Activated CD8-positive, alpha-beta memory T cell treated with anti-CD3 and anti-CD28 coated beads for 24 hours (primary cell): ENCODE results near the gene LURAP1L.

Source experiments
- DNase-seq: peaks from one replicate; pipeline ENCODE4 v3.0.0-alpha.2; 2020

LURAP1L gene

DNA sequence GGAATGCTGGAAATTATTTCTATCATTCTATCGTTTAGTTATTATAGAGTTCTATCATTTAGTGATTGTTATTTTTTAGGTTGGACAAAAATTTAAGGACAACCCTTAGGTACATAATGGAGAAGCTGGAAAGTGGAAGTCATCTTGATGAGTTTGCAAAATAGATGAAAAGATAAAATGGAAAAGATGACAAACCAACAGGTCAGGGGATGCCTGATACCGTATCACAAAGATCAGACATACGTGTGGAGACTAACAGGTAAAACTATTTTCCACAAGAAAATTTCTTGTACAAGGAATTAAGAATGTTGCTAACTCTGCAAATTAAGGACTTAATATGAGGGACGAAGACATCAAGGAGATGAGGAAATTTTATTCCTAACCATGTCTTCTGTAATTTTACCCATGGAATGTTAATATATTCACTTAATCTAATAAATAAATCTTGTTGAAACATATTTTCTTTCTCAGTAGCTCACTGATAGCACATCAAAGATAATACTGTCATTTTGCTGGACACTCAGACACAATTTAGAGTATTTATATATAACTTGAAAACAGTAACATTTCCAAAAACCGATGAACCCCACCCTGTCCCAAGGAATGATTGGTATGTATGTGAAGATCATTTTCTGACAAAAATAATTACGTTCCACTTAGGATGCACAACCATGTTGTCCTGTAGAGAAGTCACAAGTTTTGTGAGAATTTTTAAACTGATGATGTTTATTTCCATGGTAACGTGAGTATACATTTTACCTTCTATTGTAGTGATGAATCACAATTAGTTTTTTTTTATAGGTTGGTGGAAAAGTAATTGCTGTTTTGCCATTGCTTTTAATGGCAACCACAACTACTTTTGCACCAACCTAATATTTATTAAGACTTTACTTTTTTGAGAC, 2.6 kb downstream of the LURAP1L start:
- no peak for DNase-seq

DNA sequence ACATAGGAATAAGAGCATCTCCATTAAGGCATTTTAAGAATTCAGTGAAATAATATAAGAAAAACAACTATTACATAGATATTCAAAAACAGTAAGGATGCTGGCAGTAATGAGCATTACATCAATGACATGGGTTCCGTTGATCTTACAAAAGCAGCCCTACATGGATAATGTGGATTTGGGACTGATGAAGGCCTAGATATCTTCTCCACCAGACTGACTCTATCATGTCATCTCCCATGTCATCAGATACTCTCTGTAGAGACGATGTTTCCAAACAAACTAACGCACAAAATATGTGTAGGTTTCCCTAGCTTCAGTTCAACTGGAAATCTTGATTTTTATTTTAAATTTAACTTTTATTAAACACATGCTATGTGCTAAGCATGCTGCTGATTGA, 3.6 kb downstream of the LURAP1L start:
- DNase-seq = no peak

- DNase-seq = no peak
Measured at GRCh38 chr9:12781226-12781733, 6.5 kb downstream of the LURAP1L start.

GRCh38 chr9:12783767-12784460, 9.1 kb downstream of the LURAP1L start:
- no peak for DNase-seq

DNA sequence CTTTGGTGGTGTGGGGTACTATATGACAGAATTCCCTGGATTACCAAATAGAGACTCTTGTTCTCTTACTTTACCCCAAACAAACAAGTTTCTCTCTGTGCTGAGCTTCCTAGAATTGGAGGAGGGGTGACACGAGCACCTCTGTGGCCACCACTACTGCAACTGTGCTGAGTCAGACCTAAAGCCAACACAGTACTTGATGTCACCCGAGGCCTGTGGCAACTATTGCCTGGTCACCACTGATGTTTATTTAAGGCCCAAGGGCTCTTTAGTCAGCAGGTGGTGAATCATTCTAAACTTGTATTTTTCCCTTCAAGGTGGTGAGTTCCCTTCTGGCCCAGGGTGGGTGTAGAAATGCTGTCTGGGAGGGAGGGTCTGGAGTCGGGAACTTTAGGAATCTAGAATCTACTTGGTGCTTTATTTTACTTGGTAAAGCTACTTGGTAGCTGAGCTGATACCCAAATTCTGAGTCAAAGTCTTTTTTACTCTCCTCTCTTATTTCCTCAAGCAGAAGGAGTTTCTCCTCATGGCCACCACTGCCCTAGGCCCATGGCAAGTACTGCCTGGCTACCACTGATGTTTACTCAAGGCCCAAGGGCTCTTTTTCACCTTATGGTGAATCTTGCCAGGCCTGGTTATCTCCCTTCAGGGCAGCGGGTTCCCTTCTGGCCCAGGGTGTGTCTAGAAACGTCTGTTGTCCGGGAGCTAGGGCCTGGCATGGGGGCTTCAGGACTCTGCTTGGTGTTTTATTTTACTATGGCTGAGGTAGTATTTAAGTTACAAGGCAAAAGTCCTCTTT, 9.8 kb downstream of the LURAP1L start:
- no peak for DNase-seq

DNA sequence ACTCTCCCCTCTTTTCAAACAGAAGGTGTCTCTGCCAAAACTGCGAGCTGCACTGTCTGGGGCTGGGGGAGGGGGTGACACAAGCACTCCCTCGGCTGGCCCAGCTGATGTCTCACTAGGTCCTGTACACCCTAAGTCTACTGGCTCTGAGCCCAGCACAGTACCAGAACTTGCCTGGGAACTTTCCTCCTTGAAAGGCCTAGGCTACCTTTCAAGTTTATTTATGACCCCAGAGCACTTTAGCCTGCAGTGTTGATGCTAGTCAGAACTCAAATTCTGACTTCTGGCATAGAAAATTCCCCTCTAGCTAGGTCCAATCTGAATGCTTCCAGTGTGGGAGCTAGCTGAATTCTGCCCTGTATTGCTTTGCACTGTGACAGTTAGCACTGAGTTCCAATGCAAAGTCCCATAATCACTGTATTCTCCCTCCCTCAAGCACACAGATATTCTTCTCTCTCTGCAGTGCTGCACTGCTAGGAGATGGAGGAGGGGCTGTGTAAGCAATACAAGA, 10.5 kb downstream of the LURAP1L start:
- no peak for DNase-seq

DNA sequence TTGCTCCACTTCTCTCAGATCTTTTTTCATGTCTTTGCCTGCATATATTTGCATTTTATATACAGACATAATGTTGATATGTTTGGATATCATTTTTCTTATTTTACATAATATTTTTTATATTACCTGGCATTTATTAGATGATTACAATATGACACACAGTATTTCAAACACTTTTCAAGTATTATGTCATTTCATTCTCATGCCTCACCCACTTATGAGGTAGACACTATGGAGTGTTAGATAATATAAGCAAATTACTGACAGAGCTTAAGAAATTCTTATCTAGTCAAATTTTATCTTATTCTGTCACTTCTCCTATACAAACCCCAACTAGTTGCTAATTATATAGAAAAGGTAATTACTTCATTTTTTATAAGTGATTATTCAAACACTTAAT, 11.1 kb downstream of the LURAP1L start:
- no peak for DNase-seq

DNA sequence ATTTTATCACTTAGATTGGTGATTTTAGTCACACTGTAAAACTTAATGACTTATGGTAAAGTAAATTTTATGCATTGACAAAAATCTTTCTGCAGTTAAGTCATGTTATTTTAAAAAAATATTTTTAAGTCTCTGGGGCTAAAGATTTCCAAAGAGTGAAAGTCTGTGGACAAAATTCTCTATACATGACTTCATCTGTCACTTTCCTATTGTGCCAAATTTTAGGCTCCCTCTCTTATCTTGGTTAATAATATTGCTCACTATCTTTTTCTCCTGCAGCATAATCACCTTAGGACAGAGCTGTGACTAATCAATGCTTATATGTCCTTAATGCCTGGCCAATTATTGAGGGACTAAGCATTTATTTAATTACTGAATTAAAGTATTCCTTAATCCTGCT, 15.2 kb downstream of the LURAP1L start:
- DNase-seq = no peak

DNA sequence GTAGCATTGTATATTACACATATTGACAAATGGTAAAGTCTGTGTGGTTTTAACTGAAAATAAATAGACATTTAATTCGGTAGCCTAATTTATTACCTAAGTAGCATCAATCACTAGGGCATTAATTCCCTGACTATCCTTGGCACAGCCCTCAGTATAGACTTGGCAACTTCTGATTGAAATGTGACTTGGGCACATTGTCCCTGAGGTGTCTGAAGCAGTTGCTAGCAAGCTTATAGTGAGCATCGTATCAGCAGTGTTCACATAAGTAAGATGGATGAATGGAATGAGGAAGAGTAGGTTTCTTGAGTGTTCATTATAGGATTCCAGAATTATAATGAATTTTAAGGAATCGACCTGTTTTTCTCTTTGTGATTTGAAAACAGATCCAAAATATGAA, 16.1 kb downstream of the LURAP1L start:
- no peak for DNase-seq

- no peak for DNase-seq
Measured at GRCh38 chr9:12794101-12794799, 19.4 kb downstream of the LURAP1L start.

- no peak for DNase-seq
Measured at GRCh38 chr9:12796601-12797000, 21.8 kb downstream of the LURAP1L start.

GRCh38 chr9:12797037-12797436, 22.2 kb downstream of the LURAP1L start:
- DNase-seq = no peak

DNA sequence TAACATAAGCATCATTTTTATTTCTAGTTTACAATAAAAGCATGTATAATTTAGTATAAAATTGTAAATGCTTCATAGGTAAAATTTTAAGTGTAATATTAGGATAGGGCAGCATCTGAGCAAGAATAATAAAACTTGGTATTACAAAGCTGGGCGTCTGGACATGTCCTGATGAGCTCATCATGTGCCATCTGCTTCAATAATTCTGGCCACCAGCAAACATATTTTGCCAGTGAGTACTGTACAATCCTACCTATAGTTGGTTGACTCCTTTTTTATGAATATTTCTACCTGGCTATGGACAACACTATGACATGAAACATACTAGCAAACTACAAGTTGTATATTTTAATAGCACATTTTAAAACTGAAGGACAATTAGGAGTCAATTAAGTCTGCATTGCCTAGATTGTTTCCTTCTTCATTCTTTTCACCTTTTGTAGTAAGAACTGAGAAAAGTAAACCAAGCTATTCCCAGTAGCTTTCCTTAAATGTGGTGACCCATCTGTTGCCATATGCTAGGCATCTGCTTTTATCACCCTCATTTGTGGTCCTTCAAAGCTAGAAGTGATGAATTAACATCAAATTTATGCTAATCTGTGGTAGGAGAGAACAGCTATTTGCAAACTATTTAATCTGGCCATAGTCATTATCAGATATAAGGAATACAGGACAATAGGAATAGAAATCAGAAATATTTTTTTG, 23.4 kb downstream of the LURAP1L start:
- no peak for DNase-seq

DNA sequence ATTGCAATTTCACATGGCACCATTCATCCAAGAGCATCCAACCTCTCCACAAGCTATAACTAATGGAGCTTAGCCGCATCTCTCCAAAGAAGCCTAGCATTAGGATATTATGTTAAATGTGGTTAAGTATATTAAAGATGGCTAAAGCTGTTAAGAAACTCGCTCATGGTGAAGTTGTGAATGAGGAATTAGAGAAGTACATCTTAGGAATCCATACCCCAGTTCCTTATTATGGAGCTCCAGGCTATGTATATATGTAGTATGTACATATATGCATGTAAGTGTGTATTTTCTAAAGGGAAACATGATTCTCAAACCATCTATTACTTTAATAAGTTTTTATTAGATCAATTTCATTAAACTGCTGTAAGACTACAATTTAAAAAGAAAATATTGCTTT, 26.4 kb downstream of the LURAP1L start:
- DNase-seq = no peak

GRCh38 chr9:12801663-12802062, 26.8 kb downstream of the LURAP1L start:
- no peak for DNase-seq

DNA sequence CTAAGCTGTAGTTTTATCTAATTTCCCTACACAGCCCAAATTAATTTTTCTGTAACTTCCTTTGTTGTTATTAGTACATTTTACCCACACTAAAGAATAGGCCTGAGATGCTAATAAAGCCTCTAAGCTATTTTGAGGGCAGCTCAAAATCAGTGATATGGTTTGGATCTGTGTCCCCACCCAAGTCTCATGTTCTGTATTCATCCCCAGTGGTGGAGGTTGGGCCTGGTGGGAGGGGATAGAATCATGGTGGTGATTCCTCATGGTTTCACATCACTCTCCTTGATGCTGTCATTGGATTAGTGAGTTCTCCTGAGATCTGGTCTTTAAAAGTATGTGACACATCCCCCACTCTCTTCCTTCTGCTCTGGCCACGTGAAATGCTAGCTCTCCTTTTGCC, 27.3 kb downstream of the LURAP1L start:
- DNase-seq = no peak

DNA sequence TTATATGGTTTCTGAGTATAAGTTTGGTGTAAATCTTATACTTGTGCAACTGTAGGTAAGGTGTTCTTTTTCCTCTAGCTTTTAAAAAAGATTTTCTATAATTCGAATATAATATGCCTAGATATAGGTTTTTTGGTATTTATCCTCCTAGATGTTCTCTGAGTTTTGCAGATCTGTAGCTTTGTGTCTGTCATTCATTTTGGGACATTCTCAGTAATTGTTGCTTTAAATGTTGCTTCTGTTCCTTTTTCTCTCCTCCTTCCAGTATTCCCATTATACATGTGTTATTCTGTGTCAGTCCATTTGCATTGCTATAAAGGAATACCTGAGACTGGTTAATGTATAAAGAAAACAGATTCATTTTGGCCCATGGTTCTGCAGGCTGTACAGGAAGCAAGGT, 33.7 kb downstream of the LURAP1L start:
- DNase-seq = no peak

DNA sequence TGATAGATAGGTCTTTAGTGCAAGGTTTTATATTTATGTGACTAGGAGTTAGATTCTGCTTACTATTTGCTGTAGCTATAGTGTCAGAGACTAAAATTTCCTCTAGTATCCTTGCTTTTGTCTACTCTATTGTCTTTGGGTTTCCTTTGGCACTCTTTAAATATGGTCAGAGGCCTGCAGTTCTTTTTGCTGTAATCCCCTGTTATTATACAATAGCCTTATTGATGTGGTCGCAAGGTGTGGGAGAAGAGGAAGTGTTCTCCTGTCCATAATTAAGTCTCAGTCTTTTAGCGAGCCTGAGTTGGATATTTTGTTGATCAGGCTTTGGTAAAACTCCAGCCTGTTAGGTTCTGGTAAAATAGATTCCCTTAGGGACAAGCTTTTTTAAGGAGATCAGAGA, 34.9 kb downstream of the LURAP1L start:
- no peak for DNase-seq

DNA sequence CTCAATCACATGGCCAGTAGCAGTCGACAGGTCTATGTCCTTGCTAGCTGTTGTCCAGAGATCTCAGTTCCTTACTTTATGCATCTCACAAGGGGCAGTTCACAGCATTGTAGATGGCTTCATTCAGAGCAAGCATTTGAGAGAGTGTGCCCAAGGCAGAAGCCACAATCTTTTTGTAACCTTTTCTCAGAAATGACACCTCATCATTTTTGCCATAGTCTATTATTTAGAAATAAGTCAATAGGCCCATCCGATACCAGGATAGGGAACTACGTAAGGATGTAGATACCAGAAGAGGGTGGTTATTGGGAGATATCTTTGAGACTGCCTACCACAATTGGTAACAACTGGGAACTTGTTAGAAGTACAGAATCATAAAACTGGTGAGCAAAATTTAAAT, 37.1 kb downstream of the LURAP1L start:
- DNase-seq = no peak

DNA sequence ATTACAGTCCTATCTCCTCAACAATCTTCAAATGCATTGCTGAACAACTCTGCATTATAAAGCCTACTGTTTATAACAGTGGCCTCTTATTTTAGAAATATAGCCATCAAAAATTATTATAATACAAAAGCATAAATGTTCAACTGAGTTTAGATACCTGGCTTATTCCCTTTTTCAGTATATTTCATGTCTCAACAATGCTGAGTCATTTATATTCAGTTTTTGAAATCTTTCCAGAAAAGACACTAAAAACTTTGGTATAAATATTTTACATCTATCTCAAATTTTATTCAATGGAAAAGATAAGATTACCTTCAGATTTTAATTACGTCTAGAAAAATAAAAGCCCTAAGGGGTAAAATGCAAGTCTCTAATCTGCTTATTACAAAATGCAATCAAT, 37.9 kb downstream of the LURAP1L start:
- no peak for DNase-seq

DNA sequence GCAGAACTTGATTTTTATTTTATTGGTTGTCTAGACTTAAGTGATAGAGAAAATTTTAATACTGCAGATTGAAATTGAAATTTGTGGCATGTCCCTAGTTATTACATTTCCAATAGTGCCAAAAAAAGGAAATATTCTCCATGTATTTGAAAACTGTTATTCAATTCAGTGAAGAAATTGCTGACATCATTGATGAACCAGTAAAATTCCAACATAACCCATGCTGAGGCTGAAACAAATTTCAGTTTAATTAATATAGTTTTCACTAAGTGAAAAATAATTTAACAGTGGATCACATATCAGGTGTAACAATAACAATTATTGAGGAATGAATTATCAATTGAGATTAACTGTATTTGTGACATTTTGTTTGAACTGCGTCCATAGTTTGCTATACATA, 38.7 kb downstream of the LURAP1L start:
- DNase-seq = no peak
